A673 (cell line): ENCODE data around the gene TEX53. TPM values are rescaled to one million over a fixed set of nuclear protein-coding genes. Genes with fewer than 3 reads are reported as not detected.

Experiments
- BruUV-seq: library from RNA; stranded (reverse); fragments of 400-500 nt; replicated peaks from 2 replicates; lab custom pipeline; 2021; lab: Mats Ljungman, UMichigan
- CTCF ChIA-PET: fragments of 300-600 bp; sonication (Branson Sonifier 250); formaldehyde crosslinking; loops from one replicate; lab custom pipeline; 2022; ENCODE audit warnings: antibody characterized with exemption; lab: Charles Lee
- POLR2A ChIA-PET: fragments of 300-600 bp; sonication (Branson Sonifier 250); formaldehyde crosslinking; loops from one replicate; lab custom pipeline; 2022; ENCODE audit warnings: antibody characterized with exemption; ENCODE audit not compliant: low non-redundant PET; lab: Charles Lee
- DNase-seq: peaks from one replicate; pipeline ENCODE4 v3.0.0-alpha.2; 2015; ENCODE audit warnings: low spot score
- H3K27ac ChIP-seq: fragments of 200-600 bp; sonication (generic); 2 replicates; pipeline ENCODE4 v1.5.1; 2016; ENCODE audit warnings: mixed run types, low read depth, mild to moderate bottlenecking, mixed read lengths, antibody characterized with exemption, low read length; ENCODE audit not compliant: poor library complexity, severe bottlenecking
- H3K27me3 ChIP-seq: fragments of 200-600 bp; sonication (generic); replicated peaks from 2 replicates; pipeline ENCODE4 v1.6.1; 2017; ENCODE audit warnings: mixed run types, low read depth, mild to moderate bottlenecking, mixed read lengths, antibody characterized with exemption, low read length; ENCODE audit not compliant: insufficient read depth, poor library complexity
- H3K36me3 ChIP-seq: fragments of 200-600 bp; sonication (generic); 2 replicates; pipeline ENCODE4 v1.6.1; 2016; ENCODE audit warnings: mixed run types, mild to moderate bottlenecking, mixed read lengths, antibody characterized with exemption, low read length; ENCODE audit not compliant: insufficient read depth, poor library complexity, severe bottlenecking
- H3K4me1 ChIP-seq: fragments of 200-600 bp; sonication (generic); 2 replicates; pipeline ENCODE4 v1.6.1; 2017; ENCODE audit warnings: mixed run types, mild to moderate bottlenecking, mixed read lengths, antibody characterized with exemption, low read length; ENCODE audit not compliant: insufficient read depth, poor library complexity, severe bottlenecking
- H3K4me3 ChIP-seq: fragments of 200-600 bp; sonication (generic); 2 replicates; pipeline ENCODE4 v1.5.1; 2016; ENCODE audit warnings: low read depth, mixed run types, mild to moderate bottlenecking, mixed read lengths, low read length; ENCODE audit not compliant: poor library complexity, severe bottlenecking
- H3K9me3 ChIP-seq: fragments of 200-600 bp; sonication (generic); 2 replicates; pipeline ENCODE4 v1.6.1; 2016; ENCODE audit warnings: mixed run types, low read depth, mild to moderate bottlenecking, mixed read lengths, antibody characterized with exemption, low read length; ENCODE audit not compliant: poor library complexity, severe bottlenecking
- CTCF ChIP-seq: fragments of 300-800, 200-600 bp; sonication (generic); conservative IDR thresholded peaks from 2 replicates; pipeline ENCODE4 v1.5.1; 2017; ENCODE audit warnings: low read depth, mild to moderate bottlenecking, antibody characterized with exemption, low read length, moderate library complexity, mixed read lengths
- EZH2 ChIP-seq: fragments of 200-600 bp; sonication (generic); IDR thresholded peaks from 2 replicates; pipeline ENCODE4 v1.6.1; 2017; ENCODE audit warnings: borderline replicate concordance, low read depth, mild to moderate bottlenecking, mixed read lengths, antibody characterized with exemption, low read length; ENCODE audit not compliant: poor library complexity, severe bottlenecking
- intact Hi-C: fragments of 100-400 bp; cut with micrococcal nuclease; formaldehyde crosslinking; loops from one replicate; pipeline ENCODE4 v1.10.0; 2022; ENCODE audit not compliant: unreplicated experiment
- total RNA-seq: library from RNA; stranded (reverse); gene quantifications from 2 replicates; pipeline ENCODE4 v1.2.3, GENCODE V29; 2021

The TEX53 gene
- total RNA-seq, 1 experiment from 2014 or later = not detected

- TF ChIP-seq CTCF = no peak
- no peak for TF ChIP-seq EZH2
- ChIA-PET CTCF (no interaction called here), POLR2A (no interaction called here)
- BruUV-seq = no TSS peak
- Histone ChIP-seq H3K27ac (no peak overlapping the region), H3K9me3 (no peaks in the 10 kb centered on the region), H3K27me3 (no peaks in the 10 kb centered on the region), H3K36me3 (peaks cover 13% of the 10 kb centered on the region), H3K4me1 (no peaks in the 10 kb centered on the region), H3K4me3 (no peak overlapping the region)
- DNase-seq = no peak
- intact Hi-C loops = no loop called here
Measured at GRCh38 chr9:114621975-114622609, 35.5 kb downstream of the TEX53 start.

GRCh38 chr9:114621561-114621960 lies 36.0 kb downstream of the TEX53 start:
- Histone ChIP-seq H3K4me3 (no peak overlapping the region), H3K9me3 (no peaks in the 10 kb centered on the region), H3K4me1 (no peaks in the 10 kb centered on the region), H3K36me3 (peaks cover 12% of the 10 kb centered on the region), H3K27ac (no peak overlapping the region), H3K27me3 (no peaks in the 10 kb centered on the region)
- POLR2A ChIA-PET = no interaction called here
- intact Hi-C loops = no loop called here
- CTCF ChIA-PET = no interaction called here
- TF ChIP-seq EZH2 = no peak
- no peak for TF ChIP-seq CTCF
- no peak for DNase-seq
- no TSS peak for BruUV-seq

DNA sequence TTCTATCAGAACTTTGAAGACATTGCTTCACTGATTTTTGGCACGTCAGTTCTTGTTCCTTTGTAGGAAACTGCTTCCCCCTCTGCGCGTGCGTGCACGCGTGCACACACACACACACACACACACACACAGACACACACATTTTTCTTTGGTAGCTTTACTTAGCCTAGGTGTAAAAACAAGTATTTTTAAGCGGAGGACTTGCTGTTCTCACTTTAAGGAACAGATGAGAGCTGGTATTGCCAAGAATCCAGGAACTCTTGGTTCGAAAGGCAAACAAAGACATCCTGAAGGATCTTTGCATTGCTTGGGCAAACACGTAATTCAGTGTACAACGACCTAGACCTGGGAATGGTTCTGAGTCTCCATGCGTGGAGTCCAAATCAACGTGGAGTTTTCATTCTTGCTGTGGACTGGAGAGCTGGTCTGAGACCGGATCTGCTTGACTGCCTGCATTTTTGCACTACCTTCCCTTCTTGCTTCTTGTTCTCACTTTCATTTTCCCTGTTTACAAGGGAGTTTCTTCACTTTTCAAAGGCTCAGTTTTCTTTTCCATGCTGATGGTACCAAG lies 38.3 kb downstream of the TEX53 start:
- Histone ChIP-seq H3K4me1 (no peaks in the 10 kb centered on the region), H3K36me3 (peaks cover 12% of the 10 kb centered on the region), H3K27ac (no peak overlapping the region), H3K4me3 (no peak overlapping the region), H3K27me3 (no peaks in the 10 kb centered on the region), H3K9me3 (no peaks in the 10 kb centered on the region)
- POLR2A ChIA-PET = no interaction called here
- no peak for TF ChIP-seq EZH2
- TF ChIP-seq CTCF = no peak
- no peak for DNase-seq
- intact Hi-C loops = no loop called here
- CTCF ChIA-PET = no interaction called here
- BruUV-seq = no TSS peak
